GM19455 (cell line): Measurements from ENCODE around the gene ZNF629.

ENCODE experiments used
- ATAC-seq: cut with Tn5 transposase; IDR thresholded peaks from one replicate; pipeline ENCODE4 v1.9.1; 2021; ENCODE audit not compliant: unreplicated experiment

Gene ZNF629

GRCh38 chr16:30767767-30768465, 19.1 kb downstream of the ZNF629 start:
- ATAC-seq, result no peak

GRCh38 chr16:30766933-30767284, 20.1 kb downstream of the ZNF629 start:
- ATAC-seq, result no peak

GRCh38 chr16:30766206-30766932, 20.6 kb downstream of the ZNF629 start:
- ATAC-seq, result no peak

GRCh38 chr16:30764816-30765465, 22.1 kb downstream of the ZNF629 start:
- ATAC-seq, result no peak

GRCh38 chr16:30764086-30764485, 22.9 kb downstream of the ZNF629 start:
- no peak for ATAC-seq

- ATAC-seq, result no peak
Observed at GRCh38 chr16:30762991-30763725, 23.8 kb downstream of the ZNF629 start.

- ATAC-seq, result peak; percentile 78
Observed at GRCh38 chr16:30761928-30762902, 24.8 kb downstream of the ZNF629 start, which contains the start of the genes CFAP119 and RNF40. Gene CFAP119, minus strand, starts transcription at chr16:30762062. Its CDS starts 314 bp downstream, at chr16:30761748. Gene RNF40, plus strand, starts transcription at chr16:30762322. Its CDS starts 224 bp downstream, at chr16:30762546.

GRCh38 chr16:30761427-30761927, 25.5 kb downstream of the ZNF629 start:
- ATAC-seq, result peak; percentile 38

GRCh38 chr16:30760577-30761426, 26.2 kb downstream of the ZNF629 start:
- no peak for ATAC-seq

GRCh38 chr16:30760001-30760559, 26.9 kb downstream of the ZNF629 start:
- ATAC-seq, result no peak

GRCh38 chr16:30758988-30759491, 28.0 kb downstream of the ZNF629 start:
- ATAC-seq, result no peak

- ATAC-seq, result no peak
Observed at GRCh38 chr16:30757316-30757715, 29.7 kb downstream of the ZNF629 start.

GRCh38 chr16:30756781-30757100, 30.3 kb downstream of the ZNF629 start:
- ATAC-seq, result no peak

- no peak for ATAC-seq
Observed at GRCh38 chr16:30755955-30756780, 30.8 kb downstream of the ZNF629 start.

GRCh38 chr16:30753596-30753995, 33.4 kb downstream of the ZNF629 start:
- no peak for ATAC-seq

GRCh38 chr16:30750876-30751465, 36.0 kb downstream of the ZNF629 start:
- no peak for ATAC-seq

- ATAC-seq, result no peak
Observed at GRCh38 chr16:30750201-30750600, 36.8 kb downstream of the ZNF629 start.
